GM21423 (cell line): ENCODE results near the gene COX7B2.

Source experiments
- ATAC-seq: cut with Tn5 transposase; IDR thresholded peaks from one replicate; pipeline ENCODE4 v1.9.1; 2021; ENCODE audit warnings: mild to moderate bottlenecking, moderate library complexity; ENCODE audit not compliant: unreplicated experiment

The COX7B2 gene, protein sequence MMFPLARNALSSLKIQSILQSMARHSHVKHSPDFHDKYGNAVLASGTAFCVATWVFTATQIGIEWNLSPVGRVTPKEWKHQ

DNA sequence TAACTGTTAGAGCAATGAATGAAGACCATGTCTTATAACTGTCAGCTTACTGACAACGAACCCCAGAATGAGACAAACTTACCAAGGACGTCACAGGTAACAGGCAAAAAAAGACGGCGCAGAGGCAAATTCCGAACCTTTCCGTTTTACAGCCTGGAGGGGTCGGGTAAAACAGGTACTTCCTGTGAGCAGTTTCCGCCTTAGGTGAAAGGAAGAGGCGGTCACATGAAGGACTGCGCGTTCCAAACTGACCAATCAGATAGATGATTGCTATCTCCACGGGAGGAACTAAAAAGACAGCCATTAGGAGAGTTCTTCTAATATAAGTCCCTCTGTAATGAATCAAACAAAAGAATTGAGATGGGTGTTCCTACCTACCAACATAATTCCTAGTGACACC is at the start of gene COX7B2:
Gene COX7B2, minus strand, starts transcription at position 168 of the 400 bp plus-strand sequence. CDS start 174,053 bp downstream, outside the sequence.
- ATAC-seq, result no peak

DNA sequence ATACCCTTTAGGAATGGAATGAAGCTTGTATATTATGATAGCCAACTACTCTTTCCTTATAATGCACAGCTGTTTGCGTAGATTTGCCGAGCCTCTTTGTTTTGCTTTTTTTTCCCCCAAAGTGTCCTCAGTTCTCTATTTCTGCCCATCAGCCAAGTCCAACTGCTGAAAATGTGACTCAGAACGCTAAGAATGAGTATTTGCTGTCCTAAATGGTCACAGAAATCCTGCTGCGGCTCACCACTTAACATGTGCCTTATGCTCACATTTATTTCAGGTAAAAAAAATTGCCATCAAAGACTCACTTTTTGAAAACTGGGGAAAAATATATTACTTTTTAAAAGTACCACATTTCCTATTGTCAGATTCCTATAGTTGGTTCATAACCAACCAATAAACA is 47.4 kb upstream of the COX7B2 start:
- ATAC-seq, result no peak

DNA sequence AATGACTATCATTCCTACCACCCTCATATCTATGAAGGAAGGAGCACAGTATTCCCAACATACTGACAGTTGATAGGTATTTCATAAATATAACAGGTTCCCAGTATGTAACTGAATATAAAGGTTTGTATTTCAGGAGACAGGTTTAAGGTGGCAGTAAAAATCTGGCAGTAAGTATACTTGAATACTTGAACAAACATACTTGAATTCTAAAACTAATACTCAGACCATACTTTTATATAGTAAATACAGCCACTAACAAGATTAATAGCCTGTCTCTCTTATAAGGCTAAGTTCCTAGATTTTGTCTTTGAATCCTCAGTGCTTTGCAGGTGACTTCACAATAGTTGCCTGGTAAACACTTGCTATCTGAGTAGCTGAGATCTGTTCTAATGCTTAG is 46.6 kb upstream of the COX7B2 start:
- no peak for ATAC-seq

DNA sequence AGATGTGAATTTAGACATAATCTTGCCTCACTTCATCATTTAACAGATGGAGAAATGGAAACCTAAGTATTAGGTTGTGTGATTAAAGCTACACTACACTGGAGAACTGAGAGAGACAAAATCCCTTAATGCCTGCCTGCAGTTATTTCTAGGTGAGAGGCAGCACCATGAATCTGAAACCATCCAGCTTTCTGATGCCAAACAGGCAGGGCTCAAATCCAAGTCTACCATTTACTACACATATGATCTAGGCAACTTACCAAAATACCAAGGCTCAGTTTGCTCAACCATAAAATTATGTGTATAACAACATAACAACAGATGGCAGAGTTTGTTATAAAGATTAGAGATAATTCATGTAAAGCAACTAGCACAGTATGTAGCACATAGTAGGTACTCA is 45.6 kb upstream of the COX7B2 start:
- ATAC-seq, result no peak

DNA sequence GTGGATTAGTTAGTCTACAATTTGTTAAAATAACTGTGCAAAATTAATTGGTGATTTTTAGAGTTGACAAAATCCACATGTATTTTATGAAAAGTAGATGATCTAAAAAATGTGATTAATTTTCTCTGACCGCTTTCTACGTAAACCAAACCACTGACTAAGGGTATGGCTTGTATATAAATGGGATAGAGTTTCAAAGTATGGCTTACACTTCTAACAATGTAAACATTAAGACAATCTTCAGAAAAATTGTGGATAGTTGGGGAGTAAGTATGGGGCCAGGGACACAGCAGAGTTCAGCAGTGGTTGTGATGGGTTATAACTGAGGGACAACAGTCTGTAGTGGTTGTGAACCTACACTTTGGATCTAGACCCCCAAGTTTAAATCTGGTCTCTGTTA is 44.5 kb upstream of the COX7B2 start:
- ATAC-seq, result no peak

DNA sequence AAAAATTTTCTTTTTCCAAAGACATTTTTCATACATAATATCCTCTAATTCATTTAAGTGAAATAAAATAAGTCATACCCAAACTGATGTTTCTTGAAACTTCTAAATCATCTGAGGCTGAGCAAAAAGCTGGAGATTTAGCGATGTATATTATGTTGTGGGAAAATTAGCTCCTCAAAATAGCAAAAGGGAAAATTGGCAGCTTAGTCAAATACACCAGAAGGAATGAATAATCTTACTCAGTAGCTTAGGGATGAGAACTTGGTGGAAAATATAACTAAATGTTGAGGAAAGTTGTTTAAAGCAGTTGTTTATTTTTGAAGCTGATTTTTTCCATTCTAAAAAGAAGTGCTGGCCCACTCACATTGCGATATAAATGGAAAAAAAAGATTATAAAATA is 43.4 kb upstream of the COX7B2 start:
- ATAC-seq, result no peak

DNA sequence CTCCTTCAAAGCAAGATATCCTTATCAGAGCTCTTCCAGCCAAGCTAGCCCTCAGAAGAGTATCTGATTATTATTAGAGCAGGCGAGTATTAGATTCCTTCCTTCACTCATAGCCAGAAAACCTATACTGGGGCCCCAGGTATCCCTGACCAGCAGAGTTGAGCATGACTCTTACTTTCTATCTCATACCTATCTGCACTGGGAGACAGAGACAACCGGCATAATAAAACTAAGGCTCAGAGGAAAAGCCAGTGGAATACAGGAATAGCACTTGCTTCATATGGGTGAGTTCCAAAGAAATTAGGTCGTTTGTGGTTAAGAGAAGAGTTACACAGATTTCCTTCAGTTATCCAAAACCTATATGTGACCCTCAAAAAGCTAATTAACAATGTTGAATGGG is 41.8 kb upstream of the COX7B2 start:
- ATAC-seq, result no peak

DNA sequence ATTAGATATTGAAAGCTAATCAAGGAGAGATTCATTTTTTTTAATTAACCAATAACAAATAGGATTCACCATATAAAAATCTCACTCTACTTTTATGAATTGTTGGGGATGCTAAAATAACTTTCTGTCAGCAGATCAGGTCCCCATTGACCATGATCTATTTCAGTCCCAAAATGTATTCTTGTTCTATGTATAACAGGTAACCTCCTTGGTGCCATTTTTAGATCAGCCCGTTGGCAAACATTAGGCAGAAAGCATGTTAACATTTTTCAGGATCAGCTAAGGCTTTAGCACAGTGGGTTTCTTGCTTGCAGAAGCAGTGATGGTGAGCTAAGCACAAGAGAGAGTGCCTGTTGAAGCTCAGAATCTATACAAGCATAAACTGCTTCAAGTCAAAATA is 40.8 kb upstream of the COX7B2 start:
- ATAC-seq, result no peak

DNA sequence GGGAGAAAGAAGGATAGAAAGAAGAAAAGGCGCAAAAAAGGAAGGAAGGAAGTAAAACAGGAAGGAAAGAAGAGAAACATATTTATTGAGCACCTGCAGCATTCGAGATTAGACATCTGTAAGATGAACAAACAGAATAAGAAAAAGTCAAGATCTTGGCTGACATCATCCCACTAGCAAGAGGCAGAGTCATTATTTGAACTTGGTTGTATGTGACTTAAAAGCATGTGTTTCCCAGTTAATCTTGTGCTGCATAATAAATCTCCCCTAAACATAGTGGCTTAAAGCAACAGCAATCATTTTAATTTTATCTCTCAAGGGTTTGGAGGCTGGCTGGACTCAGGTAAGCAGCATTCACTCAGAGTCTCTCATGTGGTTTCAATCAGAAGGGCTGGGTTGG is 38.5 kb upstream of the COX7B2 start:
- no peak for ATAC-seq

DNA sequence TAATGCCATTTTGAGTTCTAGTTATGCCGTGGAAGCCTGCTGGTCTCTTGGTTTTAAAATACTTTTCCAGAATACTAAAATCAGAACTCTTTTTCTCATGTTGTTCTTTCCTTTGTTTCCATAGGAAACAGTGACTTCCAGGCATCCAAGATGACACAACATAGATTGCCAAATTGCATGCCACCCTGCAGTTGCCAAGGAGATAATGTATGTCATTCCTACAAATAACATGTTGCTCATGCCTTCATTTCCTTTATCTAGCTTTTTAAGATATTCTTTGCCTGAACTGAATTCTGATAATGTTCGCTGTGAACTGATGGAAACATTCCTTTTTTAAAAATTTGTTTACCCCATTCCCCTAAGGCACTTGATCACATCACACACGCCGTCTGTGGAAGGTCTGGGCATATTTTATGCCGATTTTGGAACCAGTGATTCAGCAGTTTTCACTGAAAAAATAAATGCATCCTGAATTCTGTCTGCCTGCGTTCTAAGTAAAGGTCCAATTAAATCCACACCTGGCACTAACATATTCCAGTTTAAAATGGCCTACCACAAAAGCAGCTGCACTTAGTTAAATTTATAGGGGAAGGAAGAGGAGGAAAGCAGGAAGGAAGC is 38.0 kb upstream of the COX7B2 start:
- no peak for ATAC-seq

DNA sequence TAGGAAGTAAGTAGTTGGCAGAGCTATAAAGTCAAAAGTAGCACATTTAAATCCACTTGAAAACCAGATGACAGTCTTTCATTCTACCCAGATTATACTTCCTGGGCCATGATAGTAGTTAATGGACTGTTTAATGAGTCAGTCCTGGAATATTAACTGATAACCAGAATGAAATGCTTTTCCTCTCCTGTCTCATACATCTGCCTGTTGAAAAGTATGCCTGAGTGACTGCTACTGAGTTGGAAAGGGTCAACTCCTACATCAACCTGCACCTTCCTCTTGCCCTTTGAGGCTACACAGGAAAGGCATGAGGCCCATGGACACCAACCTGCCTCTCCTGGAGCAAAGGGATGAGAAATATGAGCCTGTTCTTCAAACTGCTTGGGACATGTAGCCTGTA is 36.0 kb upstream of the COX7B2 start:
- no peak for ATAC-seq

DNA sequence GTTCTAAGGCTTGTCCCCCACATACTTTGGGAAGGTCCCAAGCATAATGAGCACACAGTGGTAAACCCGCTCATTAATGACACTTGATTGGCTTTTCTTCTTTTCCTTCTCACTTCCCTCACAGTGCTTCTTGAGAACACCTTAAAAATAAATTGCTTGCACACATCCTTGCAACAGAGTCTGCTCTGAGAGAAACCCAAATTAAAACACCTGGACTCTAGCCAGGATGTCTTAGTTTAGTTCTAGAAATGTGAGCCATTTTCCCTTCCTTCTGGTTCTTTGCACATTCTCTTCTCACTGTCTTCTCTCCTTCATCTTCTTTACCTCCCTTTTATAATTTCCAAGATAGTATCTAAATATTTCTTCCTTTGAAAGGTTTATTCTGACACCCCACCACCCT is 35.3 kb upstream of the COX7B2 start:
- ATAC-seq, result no peak

DNA sequence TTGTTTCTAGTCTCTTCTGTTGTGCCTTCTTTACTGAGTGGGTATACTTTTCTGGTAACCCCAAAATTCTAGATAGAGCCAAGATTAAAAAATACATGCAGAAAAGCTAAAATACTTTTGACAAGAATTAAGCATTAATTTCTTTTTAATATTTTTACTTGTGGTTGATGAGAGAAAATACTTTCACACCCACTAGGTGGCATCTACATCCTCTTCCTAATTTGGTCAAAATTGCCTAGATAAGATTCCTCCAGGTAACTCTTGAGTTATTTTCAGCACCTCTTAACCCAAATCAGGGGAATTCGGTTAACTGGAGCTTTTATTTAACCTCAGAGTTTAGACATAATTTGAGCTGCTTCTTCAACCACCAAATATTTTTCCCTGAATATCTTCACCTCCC is 28.4 kb upstream of the COX7B2 start:
- no peak for ATAC-seq

DNA sequence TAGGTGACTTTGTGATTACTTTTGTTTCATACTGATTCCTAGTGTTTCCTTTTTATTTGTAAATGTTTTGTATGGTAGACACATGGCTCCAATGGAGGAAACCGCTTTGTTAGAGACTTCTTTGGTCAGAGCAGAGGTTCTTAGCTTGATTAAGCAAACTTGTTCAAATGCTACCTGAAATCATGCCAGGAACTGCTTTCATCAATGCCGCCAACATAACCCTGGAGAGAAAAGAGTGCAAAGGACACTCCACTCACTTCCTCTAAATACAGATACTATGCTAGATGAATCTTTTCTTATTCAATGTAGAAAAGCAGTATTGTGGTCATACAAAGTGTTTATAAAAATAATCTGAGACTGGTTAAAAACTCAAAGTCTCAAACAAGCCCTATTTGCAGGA is 25.7 kb upstream of the COX7B2 start:
- no peak for ATAC-seq

DNA sequence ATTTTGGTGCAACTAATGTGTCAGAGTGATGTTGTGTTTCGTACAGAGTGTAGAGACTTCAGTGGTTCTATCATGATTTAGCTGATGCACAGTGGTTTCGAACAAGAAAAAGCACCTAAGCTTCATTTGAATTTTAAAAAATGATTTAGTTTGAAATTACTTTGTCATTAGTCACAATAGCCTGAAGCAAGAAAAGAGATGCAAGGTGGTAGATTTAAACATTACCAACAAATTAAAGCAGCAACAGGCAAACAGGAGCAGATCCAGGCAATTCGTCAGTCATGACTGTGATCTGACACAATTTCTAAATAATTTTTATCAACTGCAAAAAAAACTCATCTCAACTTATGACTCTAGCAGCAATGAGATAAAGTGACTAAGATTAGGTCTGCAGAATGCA is 24.6 kb upstream of the COX7B2 start:
- no peak for ATAC-seq

DNA sequence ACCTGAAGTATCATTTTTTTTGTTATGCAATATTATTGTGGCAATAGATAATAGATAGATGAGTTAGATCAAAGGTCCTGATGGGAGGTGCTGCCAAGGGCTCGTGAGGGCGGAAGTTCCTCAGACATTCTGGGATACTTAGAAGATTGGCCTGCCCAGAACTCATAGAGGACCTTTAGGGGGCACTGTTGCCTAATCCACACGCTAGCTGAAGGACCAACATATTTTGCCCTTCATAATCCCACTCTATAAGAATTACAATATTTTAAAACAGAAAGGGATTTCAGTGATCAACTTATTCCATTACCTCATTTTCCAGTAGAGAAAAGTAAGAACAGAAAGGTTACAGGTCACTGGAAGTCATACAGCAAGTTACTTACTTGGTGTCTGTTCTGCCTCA is 22.9 kb upstream of the COX7B2 start:
- no peak for ATAC-seq

DNA sequence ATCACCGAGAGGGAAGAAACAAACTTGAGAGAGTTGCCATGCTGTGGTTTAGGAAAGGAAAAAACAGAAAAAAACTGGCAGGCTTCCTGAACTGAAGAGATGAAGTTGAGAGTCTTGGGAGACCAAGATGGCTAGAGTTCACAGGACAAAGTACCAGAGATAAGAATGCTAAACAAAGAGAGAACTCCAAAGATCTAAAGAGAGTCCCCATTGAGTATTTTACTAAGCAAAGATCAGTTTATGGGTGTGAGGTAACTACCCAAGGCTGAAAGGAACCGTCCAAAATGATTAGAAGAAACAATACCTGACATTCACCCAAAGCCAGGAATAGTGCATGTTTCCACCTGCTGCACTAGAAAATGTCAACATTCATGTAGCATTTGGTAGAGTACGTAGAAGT is 21.8 kb upstream of the COX7B2 start:
- ATAC-seq, result no peak

DNA sequence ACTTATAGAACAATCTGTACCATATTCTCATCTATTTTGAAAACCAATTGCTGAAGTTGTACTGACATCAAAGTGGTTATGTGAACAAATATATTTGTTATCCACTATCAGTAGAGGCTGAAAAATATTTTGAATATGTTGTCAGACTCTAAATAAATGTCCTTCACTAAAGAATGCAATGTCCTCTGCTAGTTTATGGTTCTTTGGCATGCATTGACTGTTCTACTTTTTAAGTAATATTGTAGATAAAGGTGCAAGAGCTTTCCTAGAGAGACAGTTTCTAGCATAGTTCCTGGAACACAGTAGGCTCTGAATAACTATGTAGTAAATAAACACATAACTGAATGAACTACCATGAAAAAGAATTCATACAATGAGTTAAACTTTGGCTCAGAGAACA is 18.2 kb upstream of the COX7B2 start:
- ATAC-seq, result no peak

DNA sequence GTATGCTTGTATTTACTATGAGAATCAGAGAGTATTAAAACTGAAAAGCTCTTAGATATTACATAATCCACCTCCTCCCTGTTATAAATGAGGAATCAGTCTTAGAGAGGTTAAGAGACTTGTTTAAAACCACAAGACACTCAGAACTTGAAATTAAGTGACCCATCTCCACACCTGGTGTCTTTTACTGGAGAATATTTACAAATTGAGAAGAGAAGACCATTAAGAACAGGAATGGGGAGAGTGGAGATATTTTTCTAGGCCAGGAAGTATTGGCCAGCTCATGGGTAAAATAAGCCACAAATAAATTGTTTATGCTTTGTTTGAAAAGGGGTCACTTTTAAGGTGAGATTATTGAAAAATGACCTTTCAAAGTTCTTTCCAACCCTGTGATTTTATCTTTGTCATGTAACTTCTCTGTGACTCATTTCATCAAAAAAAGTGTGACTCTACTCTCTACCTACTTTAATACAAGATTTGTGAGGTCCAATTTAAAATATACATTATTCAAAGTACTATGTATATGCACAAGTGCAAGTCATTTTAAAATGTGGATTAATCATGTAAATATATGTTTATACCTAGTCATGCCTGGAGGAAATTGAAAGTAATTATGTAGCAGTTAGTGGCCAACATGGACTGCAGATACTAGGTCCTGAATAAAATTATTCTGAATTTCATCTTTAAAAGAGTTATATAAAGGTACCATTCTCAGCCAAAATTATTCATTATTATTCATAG is 15.9 kb upstream of the COX7B2 start:
- ATAC-seq, result no peak

DNA sequence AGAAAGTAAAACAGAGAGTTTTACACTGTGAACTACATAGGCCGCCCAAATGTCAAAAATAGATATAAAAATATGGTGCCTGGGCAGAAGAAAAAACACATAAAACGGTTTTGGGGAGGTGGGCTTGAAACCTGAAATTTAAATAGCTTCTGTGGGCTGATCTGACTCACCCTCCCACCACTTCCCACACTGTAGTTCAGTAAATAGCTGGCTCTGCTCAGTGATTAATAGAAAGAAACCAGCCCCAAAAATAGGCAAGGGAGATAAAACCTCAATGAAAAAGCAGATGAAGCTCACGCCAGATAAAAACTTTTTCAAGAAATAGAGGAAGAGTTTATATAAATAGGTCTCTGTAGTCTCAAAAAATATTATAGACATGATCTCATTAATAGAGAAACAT is 13.2 kb upstream of the COX7B2 start:
- no peak for ATAC-seq

DNA sequence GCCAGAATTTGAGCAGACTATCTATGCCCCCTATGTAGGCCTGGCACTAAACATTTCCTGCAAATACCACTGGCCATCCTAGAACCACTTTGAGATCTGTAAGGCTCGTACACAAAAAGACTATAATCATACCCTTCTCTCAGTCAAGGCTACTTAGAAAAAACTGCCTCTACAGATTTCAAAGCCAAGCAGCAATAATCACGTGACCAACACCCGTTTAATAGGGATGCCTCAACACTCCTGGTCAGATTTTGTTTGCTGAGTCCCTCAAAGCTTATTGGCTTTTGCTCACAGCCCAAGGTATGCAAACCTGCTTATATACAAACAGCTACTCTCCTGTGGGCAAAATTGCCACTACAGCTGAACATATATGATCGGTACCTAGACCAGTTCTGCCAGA is 897 bp downstream of the COX7B2 start:
- ATAC-seq, result no peak

DNA sequence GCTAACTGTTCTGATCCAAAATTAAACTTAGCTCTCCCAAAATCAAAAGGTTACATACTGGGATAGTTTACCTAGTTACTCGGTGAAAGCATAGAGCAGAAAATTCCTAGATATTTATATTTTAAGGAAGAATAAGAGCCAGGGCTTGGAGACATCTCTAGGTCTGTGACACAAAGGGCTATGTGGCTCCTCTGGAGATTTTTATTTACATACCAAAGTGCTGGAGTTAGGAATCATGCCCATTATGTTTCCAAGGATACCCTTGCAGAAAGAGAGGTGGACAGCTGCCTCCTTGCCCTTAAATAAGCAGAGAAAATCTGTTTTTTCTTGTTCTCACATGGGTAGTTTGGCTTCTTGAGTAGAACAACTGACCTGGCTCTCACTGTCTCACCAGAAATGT is 9.0 kb downstream of the COX7B2 start:
- ATAC-seq, result no peak

DNA sequence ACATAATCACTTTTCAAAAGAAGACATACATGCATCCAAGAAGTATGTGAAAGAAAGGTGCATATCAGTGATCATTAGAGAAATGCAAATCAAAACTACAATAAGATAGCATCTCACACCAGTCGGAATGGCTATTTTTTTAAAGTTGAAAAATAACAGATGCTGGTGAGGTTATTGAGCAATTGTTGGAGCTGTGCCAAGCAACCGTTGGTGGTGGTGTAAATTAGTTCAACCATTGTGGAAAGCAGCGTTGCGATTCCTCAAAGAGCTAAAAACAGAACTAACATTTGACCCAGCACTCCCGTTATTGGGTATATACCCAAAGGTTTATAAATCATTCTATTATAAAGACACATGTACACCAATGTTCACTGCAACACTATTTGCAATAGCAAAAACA is 14.2 kb downstream of the COX7B2 start:
- ATAC-seq, result no peak
